ENCODE measurements around the gene PHACTR4. TPM values are rescaled to one million over a fixed set of nuclear protein-coding genes. Genes with fewer than 3 reads are reported as not detected.

PHACTR4 gene
- total and polyA plus RNA-seq, 2 donors (not counting 3 experiments of a cell fraction or from before 2014, with no cell fraction given), result 25.4 to 61.0 TPM

DNA sequence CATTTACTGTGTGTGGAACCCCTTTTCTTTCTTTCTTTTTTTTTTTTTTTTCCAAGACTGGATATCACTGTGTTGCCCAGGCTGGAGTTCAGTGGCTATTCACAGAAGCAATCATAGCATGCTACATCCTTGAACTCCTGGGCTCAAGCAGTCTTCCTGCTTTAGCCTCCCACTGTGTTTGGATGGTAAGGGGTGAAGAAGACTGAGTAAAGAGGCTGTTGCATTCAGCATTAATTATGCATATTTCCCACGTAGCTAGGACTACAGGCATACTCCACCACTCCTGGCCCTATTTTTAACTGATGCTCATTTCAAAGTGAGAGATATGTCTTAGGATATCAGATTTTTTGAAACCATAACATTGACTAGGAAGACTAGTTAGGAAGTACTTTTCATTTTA lies 39.5 kb downstream of the PHACTR4 start:
- no peak overlapping the region for H3K27ac ChIP-seq (ENCODE audit: insufficient read depth, low read depth, low read length)
- TF ChIP-seq, protein P1, sequence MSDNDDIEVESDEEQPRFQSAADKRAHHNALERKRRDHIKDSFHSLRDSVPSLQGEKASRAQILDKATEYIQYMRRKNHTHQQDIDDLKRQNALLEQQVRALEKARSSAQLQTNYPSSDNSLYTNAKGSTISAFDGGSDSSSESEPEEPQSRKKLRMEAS (IDR thresholded peaks at IDR 0.05; ENCODE audit: insufficient read depth, insufficient read length), result no peak
- H3K4me3 ChIP-seq (replicated peaks in 1 of 3; ENCODE audit: insufficient read depth in 1 of 3, low read depth in 1 of 3, low read length in 3 of 3), result no peak overlapping the region
- DNase-seq (ENCODE audit: low read depth, low spot score) (no peak), FAIRE-seq (no peak)
- H3K9me3 ChIP-seq (replicated peaks; ENCODE audit: control insufficient read depth, insufficient read depth, low read length), result no peaks in the 10 kb centered on the region
- no peak overlapping the region for H2AFZ ChIP-seq (ENCODE audit: low read depth, low read length)
- no peak overlapping the region for H3K4me2 ChIP-seq (ENCODE audit: insufficient read depth, low read length)
- POLR2A ChIA-PET, result no interaction called here
- intact Hi-C loops (cut with micrococcal nuclease), result loop anchor here (1.0 to 2.0 kb wide), 4 partner anchors 96 to 194 kb away; partner anchors contain the start of gene TRNAU1AP
- TSS peak; percentile 7 for BruUV-seq (replicated peaks)
- H4K20me1 ChIP-seq (replicated peaks; ENCODE audit: control insufficient read depth, extremely low read depth, insufficient read depth, low read length), result no peaks in the 10 kb centered on the region
- H3K27me3 ChIP-seq (ENCODE audit: control insufficient read depth in 2 of 2, insufficient read depth in 2 of 2, low read length in 2 of 2), result no peaks in the 10 kb centered on the region
- no peaks in the 10 kb centered on the region for H3K36me3 ChIP-seq (ENCODE audit: control insufficient read depth in 2 of 2, extremely low read depth in 1 of 2, insufficient read depth in 2 of 2, low read length in 2 of 2)
- H3K9me1 ChIP-seq (replicated peaks; ENCODE audit: control insufficient read depth, extremely low read depth, insufficient read depth, low read length), result no peaks in the 10 kb centered on the region
- H3K79me2 ChIP-seq (ENCODE audit: control insufficient read depth, insufficient read depth, low read length), result peaks cover 6% of the 10 kb centered on the region
- CTCF ChIA-PET, result interaction anchor here (0.6 to 5.7 kb wide), 10 partner anchors 27 to 468 kb away, joined by 3 to 60 read pairs (median 6); no protein-coding TSS in a partner anchor
- H3K9ac ChIP-seq (replicated peaks; ENCODE audit: extremely low read depth, insufficient read depth, low read length), result no peak overlapping the region
- dilution Hi-C loops (cut with MboI; ENCODE audit: extremely low pct_ligation_motif_present, low sequenced_read_pairs), result no loop called here
- H3K4me1 ChIP-seq (ENCODE audit: control insufficient read depth, extremely low read depth, insufficient read depth, low read length), result no peaks in the 10 kb centered on the region

DNA sequence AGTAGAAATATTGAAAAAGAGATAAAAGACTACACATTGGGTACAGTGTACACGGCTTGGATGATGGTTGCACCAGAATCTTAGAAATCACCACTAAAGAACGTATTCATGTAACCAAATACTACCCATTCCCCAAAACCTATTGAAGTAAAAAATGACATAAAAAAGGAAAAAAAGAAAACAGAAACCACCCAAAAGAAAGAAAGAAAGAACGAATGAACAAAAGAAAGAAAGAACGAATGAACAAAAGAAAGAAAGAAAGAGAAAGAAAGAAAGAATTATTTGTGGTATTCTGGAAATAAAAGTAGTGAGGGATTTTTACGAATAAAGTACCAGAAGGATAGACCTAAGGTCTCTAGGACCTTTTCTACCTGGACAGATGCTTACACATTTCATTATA lies 42.1 kb downstream of the PHACTR4 start:
- Histone ChIP-seq H3K9ac (replicated peaks; ENCODE audit: extremely low read depth, insufficient read depth, low read length) (no peak overlapping the region), H3K27ac (ENCODE audit: insufficient read depth, low read depth, low read length) (no peak overlapping the region), H3K4me3 (replicated peaks in 1 of 3; ENCODE audit: insufficient read depth in 1 of 3, low read depth in 1 of 3, low read length in 3 of 3) (no peak overlapping the region), H3K4me1 (ENCODE audit: control insufficient read depth, extremely low read depth, insufficient read depth, low read length) (peaks cover 8% of the 10 kb centered on the region), H4K20me1 (replicated peaks; ENCODE audit: control insufficient read depth, extremely low read depth, insufficient read depth, low read length) (no peaks in the 10 kb centered on the region), H3K4me2 (ENCODE audit: insufficient read depth, low read length) (no peak overlapping the region), H3K9me1 (replicated peaks; ENCODE audit: control insufficient read depth, extremely low read depth, insufficient read depth, low read length) (no peaks in the 10 kb centered on the region), H2AFZ (ENCODE audit: low read depth, low read length) (no peak overlapping the region), H3K9me3 (replicated peaks; ENCODE audit: control insufficient read depth, insufficient read depth, low read length) (no peaks in the 10 kb centered on the region), H3K36me3 (ENCODE audit: control insufficient read depth in 2 of 2, extremely low read depth in 1 of 2, insufficient read depth in 2 of 2, low read length in 2 of 2) (no peaks in the 10 kb centered on the region), H3K27me3 (ENCODE audit: control insufficient read depth in 2 of 2, insufficient read depth in 2 of 2, low read length in 2 of 2) (no peaks in the 10 kb centered on the region), H3K79me2 (ENCODE audit: control insufficient read depth, insufficient read depth, low read length) (peaks cover 3% of the 10 kb centered on the region)
- DNase-seq (ENCODE audit: low read depth, low spot score) (no peak), FAIRE-seq (no peak)
- POLR2A ChIA-PET, result no interaction called here
- dilution Hi-C loops (cut with MboI; ENCODE audit: extremely low pct_ligation_motif_present, low sequenced_read_pairs) (no loop called here), intact Hi-C loops (cut with micrococcal nuclease) (no loop called here)
- BruUV-seq (replicated peaks), result no TSS peak
- CTCF ChIA-PET, result interaction anchor here (0.8 to 5.7 kb wide), 8 partner anchors 12 to 191 kb away, joined by 3 to 60 read pairs (median 4); no protein-coding TSS in a partner anchor
- no peak for TF ChIP-seq JUN (IDR thresholded peaks at IDR 0.05; ENCODE audit: borderline replicate concordance, insufficient read depth, insufficient read length, low read depth)
- TF ChIP-seq GATA2 (IDR thresholded peaks at IDR 0.05; ENCODE audit: insufficient read depth, insufficient read length, low read depth, low read length), result no peak
- no peak for TF ChIP-seq FOS (IDR thresholded peaks at IDR 0.05; ENCODE audit: borderline replicate concordance, insufficient read depth, low read length)

Measured in endothelial cell of umbilical vein (primary cell).